Measurements from ENCODE around the gene TBPL2. TPM values are rescaled to one million over a fixed set of nuclear protein-coding genes. Genes with fewer than 3 reads are reported as not detected.

TBPL2 gene
- total RNA-seq, 1 donor from 2014 or later, result not detected

- Histone ChIP-seq H3K4me3 (no peak overlapping the region), H3K36me3 (no peaks in the 10 kb centered on the region), H3K27me3 (no peaks in the 10 kb centered on the region), H3K27ac (no peak overlapping the region), H3K9me3 (no peaks in the 10 kb centered on the region), H3K4me1 (peaks cover 40% of the 10 kb centered on the region)
- DNase-seq (ENCODE audit: extremely low spot score in 2 of 2), result no peak
- no peak for TF ChIP-seq POLR2A (IDR thresholded peaks at IDR 0.05)
- TF ChIP-seq CTCF (IDR thresholded peaks at IDR 0.05), result no peak
- TF ChIP-seq POLR2AphosphoS5 (IDR thresholded peaks at IDR 0.05; ENCODE audit: insufficient read depth in 1 of 2, low read depth in 1 of 2), result no peak
- intact Hi-C loops (cut with DNase I), result no loop called here
These were observed 9.7 kb upstream of the TBPL2 start for GRCh38 chr14:55450124-55450523.

GRCh38 chr14:55449116-55449515, 8.7 kb upstream of the TBPL2 start:
- Histone ChIP-seq H3K4me1 (peaks cover 30% of the 10 kb centered on the region), H3K27ac (no peak overlapping the region), H3K36me3 (no peaks in the 10 kb centered on the region), H3K27me3 (no peaks in the 10 kb centered on the region), H3K4me3 (no peak overlapping the region), H3K9me3 (no peaks in the 10 kb centered on the region)
- intact Hi-C loops (cut with DNase I), result no loop called here
- no peak for DNase-seq (ENCODE audit: extremely low spot score in 2 of 2)
- TF ChIP-seq POLR2A (IDR thresholded peaks at IDR 0.05), result no peak
- TF ChIP-seq CTCF (IDR thresholded peaks at IDR 0.05), result no peak
- no peak for TF ChIP-seq POLR2AphosphoS5 (IDR thresholded peaks at IDR 0.05; ENCODE audit: insufficient read depth in 1 of 2, low read depth in 1 of 2)

- no peak for DNase-seq (ENCODE audit: extremely low spot score in 2 of 2)
- intact Hi-C loops (cut with DNase I), result no loop called here
- no peak overlapping the region for H3K4me3 ChIP-seq
- no peak overlapping the region for H3K27ac ChIP-seq
- peaks cover 26% of the 10 kb centered on the region for H3K4me1 ChIP-seq
- no peaks in the 10 kb centered on the region for H3K36me3 ChIP-seq
- H3K9me3 ChIP-seq, result no peaks in the 10 kb centered on the region
- no peak for TF ChIP-seq CTCF (IDR thresholded peaks at IDR 0.05)
- TF ChIP-seq POLR2AphosphoS5 (IDR thresholded peaks at IDR 0.05; ENCODE audit: insufficient read depth in 1 of 2, low read depth in 1 of 2), result peak in 1 of 2 donors; percentile 23
- no peaks in the 10 kb centered on the region for H3K27me3 ChIP-seq
These were observed 7.8 kb upstream of the TBPL2 start for GRCh38 chr14:55448141-55448614.

- Histone ChIP-seq H3K27me3 (no peaks in the 10 kb centered on the region), H3K9me3 (no peaks in the 10 kb centered on the region), H3K4me3 (no peak overlapping the region), H3K36me3 (no peaks in the 10 kb centered on the region), H3K4me1 (peaks cover 26% of the 10 kb centered on the region), H3K27ac (no peak overlapping the region)
- intact Hi-C loops (cut with DNase I), result no loop called here
- no peak for DNase-seq (ENCODE audit: extremely low spot score in 2 of 2)
- TF ChIP-seq CTCF (IDR thresholded peaks at IDR 0.05) (no peak), POLR2AphosphoS5 (IDR thresholded peaks at IDR 0.05; ENCODE audit: insufficient read depth in 1 of 2, low read depth in 1 of 2) (no peak), POLR2A (IDR thresholded peaks at IDR 0.05) (no peak)
These were observed 6.4 kb upstream of the TBPL2 start for GRCh38 chr14:55446833-55447232.

GRCh38 chr14:55446127-55446736, 5.8 kb upstream of the TBPL2 start:
- Histone ChIP-seq H3K9me3 (no peaks in the 10 kb centered on the region), H3K27me3 (no peaks in the 10 kb centered on the region), H3K27ac (no peak overlapping the region), H3K4me3 (no peak overlapping the region), H3K36me3 (no peaks in the 10 kb centered on the region), H3K4me1 (peaks cover 26% of the 10 kb centered on the region)
- intact Hi-C loops (cut with DNase I), result no loop called here
- peak in 2 of 3 experiments; percentile 46 to 51 for TF ChIP-seq CTCF (IDR thresholded peaks at IDR 0.05)
- TF ChIP-seq POLR2A (IDR thresholded peaks at IDR 0.05), result no peak
- DNase-seq (ENCODE audit: extremely low spot score in 2 of 2), result no peak
